Choroid plexus epithelial cell (primary cell): ENCODE results near the gene PDE8B.

Source experiments
- DNase-seq: peaks from one replicate; pipeline ENCODE4 v3.0.0-alpha.2; 2010; ENCODE audit warnings: low read depth
- H3K4me3 ChIP-seq: 2 replicates; pipeline ENCODE4 v1.5.1; 2011; ENCODE audit warnings: low read depth, mild to moderate bottlenecking, control low read depth, low read length, moderate library complexity
- TF ChIP-seq, protein P1 (sequence below): conservative IDR thresholded peaks from 2 replicates; pipeline ENCODE4 v1.5.1; 2011; ENCODE audit warnings: low read depth, mild to moderate bottlenecking, control low read depth, inconsistent platforms, low read length, moderate library complexity

PDE8B gene

DNA sequence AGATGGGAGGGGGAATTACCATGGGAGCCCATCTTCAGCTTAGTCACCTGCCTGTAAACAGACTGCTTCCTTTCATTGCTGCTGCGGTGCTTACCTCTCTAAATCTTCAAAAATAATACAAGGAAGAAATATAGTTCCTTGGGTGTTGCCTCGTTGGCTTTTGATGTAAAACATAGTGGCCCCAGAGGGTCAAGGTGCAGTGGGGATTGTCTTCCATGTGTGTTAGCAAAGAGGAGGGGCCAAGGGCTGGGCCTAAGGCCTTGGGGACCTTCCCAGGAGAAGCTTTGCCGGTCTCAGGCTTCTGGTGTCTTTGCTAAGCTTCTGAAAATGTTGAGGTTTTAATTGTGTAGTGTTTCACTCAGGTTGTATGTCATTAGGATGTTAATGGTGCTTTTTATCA is 90.0 kb downstream of the PDE8B start:
- no peak overlapping the region for H3K4me3 ChIP-seq
- TF ChIP-seq, protein P1, sequence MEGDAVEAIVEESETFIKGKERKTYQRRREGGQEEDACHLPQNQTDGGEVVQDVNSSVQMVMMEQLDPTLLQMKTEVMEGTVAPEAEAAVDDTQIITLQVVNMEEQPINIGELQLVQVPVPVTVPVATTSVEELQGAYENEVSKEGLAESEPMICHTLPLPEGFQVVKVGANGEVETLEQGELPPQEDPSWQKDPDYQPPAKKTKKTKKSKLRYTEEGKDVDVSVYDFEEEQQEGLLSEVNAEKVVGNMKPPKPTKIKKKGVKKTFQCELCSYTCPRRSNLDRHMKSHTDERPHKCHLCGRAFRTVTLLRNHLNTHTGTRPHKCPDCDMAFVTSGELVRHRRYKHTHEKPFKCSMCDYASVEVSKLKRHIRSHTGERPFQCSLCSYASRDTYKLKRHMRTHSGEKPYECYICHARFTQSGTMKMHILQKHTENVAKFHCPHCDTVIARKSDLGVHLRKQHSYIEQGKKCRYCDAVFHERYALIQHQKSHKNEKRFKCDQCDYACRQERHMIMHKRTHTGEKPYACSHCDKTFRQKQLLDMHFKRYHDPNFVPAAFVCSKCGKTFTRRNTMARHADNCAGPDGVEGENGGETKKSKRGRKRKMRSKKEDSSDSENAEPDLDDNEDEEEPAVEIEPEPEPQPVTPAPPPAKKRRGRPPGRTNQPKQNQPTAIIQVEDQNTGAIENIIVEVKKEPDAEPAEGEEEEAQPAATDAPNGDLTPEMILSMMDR = no peak
- DNase-seq = no peak

DNA sequence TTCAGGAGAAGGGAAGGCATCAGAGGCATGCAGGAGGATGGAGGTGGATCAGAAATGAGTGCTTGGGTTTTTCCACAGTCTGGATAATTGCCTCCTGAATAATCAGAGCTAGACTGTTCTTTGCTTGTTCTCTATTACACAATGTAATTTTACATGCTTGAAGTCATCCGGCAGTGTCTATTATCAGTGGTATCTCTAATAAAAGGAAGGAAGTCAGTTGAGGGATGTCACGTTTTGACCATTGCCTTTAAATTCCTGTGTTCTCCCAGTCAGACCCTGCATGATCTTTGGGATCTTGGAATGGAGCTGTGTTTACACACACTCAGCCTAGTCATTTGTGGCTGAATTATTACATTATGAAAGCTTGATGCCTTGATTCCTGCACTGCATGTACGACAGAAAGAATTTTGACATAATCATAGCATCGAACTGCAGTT is 91.0 kb downstream of the PDE8B start:
- TF ChIP-seq, protein P1 = no peak
- DNase-seq = peak; percentile 61

DNA sequence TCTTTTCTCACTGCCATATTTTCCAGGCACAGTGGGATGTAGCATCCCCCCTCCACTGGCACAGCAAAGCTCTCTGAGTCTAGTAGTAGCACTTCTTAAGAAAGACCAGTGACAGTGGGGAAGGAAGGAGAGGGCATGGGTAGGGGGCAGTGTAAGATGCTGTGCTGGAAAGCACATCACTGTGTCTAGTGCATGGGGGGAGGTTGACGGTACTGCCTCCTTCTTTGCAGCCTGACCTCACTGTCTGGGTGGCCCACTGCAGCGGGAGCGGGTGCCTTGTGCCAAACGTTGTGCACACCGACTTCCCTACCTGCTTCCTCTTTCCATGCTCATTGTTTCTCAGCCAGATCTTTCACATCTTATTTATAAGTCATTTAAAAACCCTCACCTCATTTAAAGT is 91.8 kb downstream of the PDE8B start:
- no peak for DNase-seq
- TF ChIP-seq, protein P1 = no peak

More for the DNA sequence above, 91.0 kb downstream of the PDE8B start:
- no peak overlapping the region for H3K4me3 ChIP-seq

DNA sequence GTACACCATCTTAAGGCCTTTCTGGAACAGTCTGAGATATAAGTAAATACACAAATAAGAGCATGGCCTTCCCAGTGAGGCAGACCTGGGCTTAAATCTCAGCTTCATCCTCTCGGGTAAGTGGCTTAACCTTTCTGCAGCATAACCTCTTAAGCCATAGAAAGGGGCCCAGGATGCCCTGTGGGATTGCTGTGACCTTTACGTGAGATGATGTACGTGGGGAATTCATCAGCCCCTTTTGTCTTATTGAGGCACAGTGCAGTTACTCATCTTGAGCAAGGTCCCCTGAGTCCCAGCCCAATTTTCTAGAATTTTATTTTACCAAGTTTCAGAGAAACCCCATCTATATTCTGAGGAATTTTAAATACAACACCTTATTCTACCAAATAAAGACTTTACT is 92.2 kb downstream of the PDE8B start:
- no peak for DNase-seq
- TF ChIP-seq, protein P1 = no peak
- no peak overlapping the region for H3K4me3 ChIP-seq

More for the DNA sequence above, 91.8 kb downstream of the PDE8B start:
- no peak overlapping the region for H3K4me3 ChIP-seq

DNA sequence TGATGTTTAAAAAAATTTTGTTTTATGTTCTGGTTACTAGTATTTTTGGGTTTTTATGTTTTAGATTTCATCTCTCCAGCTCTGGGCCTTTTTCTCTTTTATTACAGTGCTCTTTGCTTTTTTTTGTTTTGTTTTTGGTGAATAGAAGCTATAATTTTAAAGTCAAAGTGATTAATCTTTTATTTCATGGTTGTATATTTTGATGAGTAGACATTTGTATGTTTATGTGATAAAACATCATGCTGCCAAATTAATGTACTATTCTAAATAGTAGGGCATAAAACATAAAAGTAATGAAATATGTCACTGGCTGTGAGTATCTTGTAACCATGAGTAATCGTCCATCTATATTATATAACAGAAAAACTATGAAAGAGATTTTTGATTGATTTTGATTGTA is 93.9 kb downstream of the PDE8B start:
- TF ChIP-seq, protein P1 = no peak

DNA sequence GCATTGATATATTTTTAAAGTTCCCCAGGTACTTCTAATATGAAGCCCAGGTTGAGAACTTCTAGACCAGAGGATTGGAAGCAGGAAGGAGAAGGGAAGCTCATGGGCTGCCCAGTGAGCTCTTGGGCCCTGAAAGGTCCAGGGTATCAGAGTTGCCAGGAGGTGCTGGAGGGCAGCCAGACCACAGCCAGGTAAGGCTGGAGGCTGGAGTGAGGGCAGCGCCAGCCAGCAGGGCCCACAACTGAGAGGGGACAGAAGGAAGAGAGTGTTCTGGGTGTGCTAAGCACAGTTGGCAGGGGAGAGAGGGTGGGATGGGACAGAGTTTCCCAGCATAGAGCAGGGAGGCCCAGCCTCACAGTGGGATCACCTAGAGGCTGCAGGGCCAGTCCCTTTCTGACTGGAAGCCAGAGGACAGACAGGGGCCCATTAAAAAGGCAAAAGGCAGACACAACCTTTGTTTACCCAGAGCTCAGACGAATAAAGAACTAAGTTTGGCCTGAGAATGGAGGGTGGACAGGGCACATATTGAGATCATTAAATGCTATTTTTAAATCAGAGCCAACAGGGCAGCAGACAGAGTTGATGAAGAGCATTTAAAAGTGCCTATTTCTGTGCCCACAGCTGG is 94.9 kb downstream of the PDE8B start:
- TF ChIP-seq, protein P1 = no peak
- H3K4me3 ChIP-seq = no peak overlapping the region
- DNase-seq = no peak

More for the DNA sequence above, 93.9 kb downstream of the PDE8B start:
- no peak overlapping the region for H3K4me3 ChIP-seq
- DNase-seq = no peak

DNA sequence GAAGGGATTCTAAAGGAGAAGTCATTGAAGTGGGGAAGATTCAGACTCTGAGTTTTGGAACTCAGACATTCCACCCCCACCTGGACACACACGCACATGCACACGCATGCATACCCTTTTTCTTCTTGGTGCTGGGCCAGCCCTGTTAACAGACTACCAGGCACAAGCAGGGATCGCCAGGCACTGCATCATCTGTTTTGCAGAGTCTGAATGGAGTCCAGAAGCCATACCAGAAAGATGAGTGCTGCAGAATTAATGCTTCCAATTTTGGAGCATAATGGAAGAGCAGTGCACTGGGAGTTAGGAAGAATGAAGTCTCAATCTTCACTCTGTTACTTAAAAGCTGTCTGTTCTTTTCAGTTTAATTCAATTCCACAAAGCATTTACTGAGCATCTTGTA is 95.5 kb downstream of the PDE8B start:
- TF ChIP-seq, protein P1 = no peak
- H3K4me3 ChIP-seq = no peak overlapping the region
- DNase-seq = no peak
